T-helper 1 cell treated with Interleukin-12 subunit alpha and Interleukin-12 subunit beta and Interleukin-4 antibody, amounts not matched to agents 30 ng/mL and 1 ng/mL, for 36 hours (primary cell): ENCODE data around the gene PARP16. TPM values are rescaled to one million over a fixed set of nuclear protein-coding genes. Genes with fewer than 3 reads are reported as not detected.
"Not testable (repeated sequence)": the region's sequence is repeated elsewhere in the genome, so short reads cannot be mapped to it uniquely, and the experiment has no call there.

Experiments used
- intact Hi-C: fragments of 100-400 bp; cut with micrococcal nuclease; formaldehyde crosslinking; loops from one replicate; pipeline ENCODE4 v1.15.1; 2024
- total RNA-seq: library from RNA; stranded (reverse); gene quantifications from 2 replicates; pipeline ENCODE4 v1.2.3, GENCODE V29; 2022

Gene PARP16
- total RNA-seq, 1 donor from 2014 or later = 11.3 TPM

- intact Hi-C loops = no loop called here
These were observed 40.5 kb downstream of the PARP16 start for GRCh38 chr15:65246026-65246714.

GRCh38 chr15:65245096-65245856, 41.4 kb downstream of the PARP16 start:
- intact Hi-C loops = no loop called here

GRCh38 chr15:65244638-65245037, 42.0 kb downstream of the PARP16 start:
- intact Hi-C loops = no loop called here

GRCh38 chr15:65236443-65236842, 50.2 kb downstream of the PARP16 start:
- intact Hi-C loops = not testable (repeated sequence)

GRCh38 chr15:65233696-65234095, 53.0 kb downstream of the PARP16 start:
- intact Hi-C loops = no loop called here

- intact Hi-C loops = no loop called here
These were observed 54.2 kb downstream of the PARP16 start for GRCh38 chr15:65232520-65232919.

GRCh38 chr15:65231306-65231705, 55.4 kb downstream of the PARP16 start:
- intact Hi-C loops = no loop called here

- intact Hi-C loops = not testable (repeated sequence)
These were observed 59.8 kb downstream of the PARP16 start for GRCh38 chr15:65226901-65227300.

GRCh38 chr15:65226221-65226620, 60.5 kb downstream of the PARP16 start:
- intact Hi-C loops = no loop called here

- intact Hi-C loops = no loop called here
These were observed 62.7 kb downstream of the PARP16 start for GRCh38 chr15:65223996-65224395.

GRCh38 chr15:65222891-65223290, 63.8 kb downstream of the PARP16 start:
- intact Hi-C loops = no loop called here

GRCh38 chr15:65221697-65222096, 65.0 kb downstream of the PARP16 start:
- intact Hi-C loops = no loop called here

- intact Hi-C loops = no loop called here
These were observed 67.5 kb downstream of the PARP16 start for GRCh38 chr15:65219137-65219536.

GRCh38 chr15:65217526-65218482, 68.9 kb downstream of the PARP16 start:
- intact Hi-C loops = no loop called here

- intact Hi-C loops = no loop called here
These were observed 71.2 kb downstream of the PARP16 start for GRCh38 chr15:65215496-65215895.

GRCh38 chr15:65214010-65214409, 72.7 kb downstream of the PARP16 start:
- intact Hi-C loops = no loop called here

- intact Hi-C loops = no loop called here
These were observed 73.4 kb downstream of the PARP16 start for GRCh38 chr15:65213241-65213640.

GRCh38 chr15:65212097-65212496, 74.6 kb downstream of the PARP16 start:
- intact Hi-C loops = no loop called here

GRCh38 chr15:65211482-65211982, 75.2 kb downstream of the PARP16 start:
- intact Hi-C loops = no loop called here

- intact Hi-C loops = no loop called here
These were observed 75.8 kb downstream of the PARP16 start, which contains the start of gene CILP for GRCh38 chr15:65210770-65211481. Gene CILP, minus strand, starts transcription at chr15:65211473. Its CDS starts 1,718 bp downstream, at chr15:65209755.
